GM15510 (cell line): Measurements from ENCODE around the gene MRGPRE.

Source experiments
- POLR2A ChIP-seq: IDR thresholded peaks from 3 replicates; pipeline ENCODE4 v1.6.1; 2011; ENCODE audit warnings: borderline replicate concordance; ENCODE audit not compliant: insufficient read length; ENCODE audit errors: extremely low read depth

The MRGPRE gene, protein sequence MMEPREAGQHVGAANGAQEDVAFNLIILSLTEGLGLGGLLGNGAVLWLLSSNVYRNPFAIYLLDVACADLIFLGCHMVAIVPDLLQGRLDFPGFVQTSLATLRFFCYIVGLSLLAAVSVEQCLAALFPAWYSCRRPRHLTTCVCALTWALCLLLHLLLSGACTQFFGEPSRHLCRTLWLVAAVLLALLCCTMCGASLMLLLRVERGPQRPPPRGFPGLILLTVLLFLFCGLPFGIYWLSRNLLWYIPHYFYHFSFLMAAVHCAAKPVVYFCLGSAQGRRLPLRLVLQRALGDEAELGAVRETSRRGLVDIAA

DNA sequence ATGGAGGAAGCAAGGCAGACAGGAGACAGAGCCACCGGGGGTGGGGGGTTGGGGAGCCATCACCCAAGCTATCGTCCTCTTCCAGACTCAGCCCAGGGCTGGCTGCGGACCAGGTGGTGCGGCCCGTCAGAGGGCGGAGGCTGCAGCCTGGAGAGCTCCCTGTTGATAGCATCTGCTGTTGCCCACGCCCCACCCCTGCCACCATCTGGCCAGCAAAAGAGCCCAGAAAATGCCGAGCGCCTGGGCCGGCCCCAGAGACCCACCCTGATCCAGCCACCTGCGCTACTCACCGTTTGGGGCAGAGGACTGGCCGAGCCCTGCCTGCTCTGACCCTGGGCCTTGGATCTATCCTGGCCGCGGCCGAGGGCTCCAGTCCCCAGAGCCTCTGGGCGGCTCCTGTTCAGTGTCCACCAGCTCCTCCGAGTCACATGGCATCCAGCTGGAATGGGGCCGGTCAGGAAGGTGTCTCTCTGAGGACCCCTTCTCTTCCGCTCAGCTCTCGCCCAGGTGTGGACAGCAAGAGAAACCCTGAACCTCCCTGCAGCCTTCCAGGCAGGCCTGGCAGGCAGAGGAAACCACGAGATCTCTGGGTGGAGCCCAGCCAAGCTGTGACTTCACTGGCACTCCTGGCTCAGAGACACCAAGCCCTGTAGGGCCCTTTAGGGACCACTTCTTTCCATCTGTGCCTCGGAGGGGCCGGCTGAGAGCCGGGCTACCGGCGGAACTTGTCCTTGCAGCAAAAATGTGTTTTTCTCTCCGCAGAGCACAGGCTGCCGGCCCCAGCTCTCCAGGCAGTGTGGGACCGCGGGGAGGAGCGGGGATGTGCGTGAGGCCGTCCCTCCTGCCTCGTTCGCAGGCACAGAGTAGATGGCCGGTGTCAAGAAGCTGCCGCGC lies at the start of gene MRGPRE:
TSS of gene MRGPRE (minus strand) at position 567 of the 894 bp plus-strand sequence. CDS start 3,618 bp downstream, outside the sequence.
- no peak for TF ChIP-seq POLR2A

DNA sequence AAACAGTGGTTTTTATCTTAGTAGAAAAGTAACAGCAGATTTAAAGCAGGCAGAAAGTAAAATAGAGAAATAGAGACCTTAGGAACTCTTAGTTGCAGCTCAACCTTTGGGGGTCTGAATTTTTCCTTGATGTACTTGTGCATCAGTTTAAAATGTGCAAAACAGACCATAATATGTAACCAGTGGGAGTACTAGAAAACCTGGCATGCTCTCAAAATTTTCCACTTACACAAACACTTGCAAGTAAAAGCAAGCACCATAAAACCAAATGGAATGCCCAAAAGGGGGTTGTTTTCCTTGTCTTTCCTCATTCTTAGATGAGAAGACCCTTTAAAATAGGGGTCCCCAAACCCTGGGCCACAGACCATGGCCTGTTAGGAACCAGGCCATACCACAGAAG lies 12.9 kb upstream of the MRGPRE start:
- no peak for TF ChIP-seq POLR2A

DNA sequence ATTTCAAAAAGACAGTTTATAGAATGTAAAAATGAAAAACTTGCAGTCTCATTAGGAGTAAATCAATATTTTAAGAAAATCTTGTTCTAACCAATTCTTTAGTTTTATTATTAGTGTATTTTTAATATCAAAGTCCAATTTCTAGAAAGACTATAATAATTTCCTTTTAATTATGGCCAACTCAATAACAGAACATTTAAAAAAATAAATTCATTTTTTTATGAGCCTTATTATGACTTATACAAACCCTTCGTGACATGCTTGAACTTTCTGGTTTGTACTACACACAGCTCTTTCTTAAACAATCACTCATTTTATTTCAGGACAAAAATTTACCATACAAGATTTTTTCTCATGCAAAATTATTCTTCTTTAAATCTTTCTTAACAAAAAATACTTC lies 11.7 kb upstream of the MRGPRE start:
- no peak for TF ChIP-seq POLR2A

DNA sequence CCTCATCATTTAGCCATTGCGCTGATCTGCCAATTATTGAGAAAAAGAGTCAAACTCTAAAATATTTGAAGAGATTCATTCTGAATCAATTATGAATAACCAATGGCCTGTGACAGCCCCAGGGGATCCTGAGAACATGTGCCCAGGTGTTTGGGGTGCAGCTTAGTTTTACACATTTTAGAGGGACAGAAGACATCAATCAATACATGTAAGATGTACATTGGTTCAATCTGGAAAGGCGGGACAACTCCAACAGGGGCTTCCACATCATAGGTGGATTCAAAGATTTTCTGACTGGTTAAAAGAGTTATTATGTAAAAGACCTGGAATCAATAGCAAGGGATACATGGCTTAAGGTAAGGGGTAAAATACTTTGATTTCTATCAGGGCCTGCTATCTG lies 4.9 kb upstream of the MRGPRE start:
- no peak for TF ChIP-seq POLR2A

DNA sequence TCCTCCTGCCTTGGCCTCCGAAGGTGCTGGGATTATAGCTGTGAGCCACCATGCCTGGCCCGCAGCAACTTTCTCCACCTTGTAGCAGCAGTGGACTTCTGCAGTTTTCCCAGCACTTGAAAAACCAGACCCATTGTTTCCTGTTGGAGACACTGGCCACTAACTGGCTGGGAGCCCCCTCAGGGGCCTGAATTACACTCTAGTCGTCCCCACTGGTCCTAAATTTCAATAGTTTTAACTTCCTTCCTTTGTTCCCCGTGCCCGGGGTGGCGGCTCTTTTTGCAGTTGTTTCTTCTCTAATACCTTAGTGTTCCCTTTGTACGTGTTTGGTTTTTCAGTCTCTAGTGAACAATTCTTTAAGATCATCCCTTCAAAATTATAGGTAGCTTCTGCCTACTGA lies 2.6 kb upstream of the MRGPRE start:
- no peak for TF ChIP-seq POLR2A

DNA sequence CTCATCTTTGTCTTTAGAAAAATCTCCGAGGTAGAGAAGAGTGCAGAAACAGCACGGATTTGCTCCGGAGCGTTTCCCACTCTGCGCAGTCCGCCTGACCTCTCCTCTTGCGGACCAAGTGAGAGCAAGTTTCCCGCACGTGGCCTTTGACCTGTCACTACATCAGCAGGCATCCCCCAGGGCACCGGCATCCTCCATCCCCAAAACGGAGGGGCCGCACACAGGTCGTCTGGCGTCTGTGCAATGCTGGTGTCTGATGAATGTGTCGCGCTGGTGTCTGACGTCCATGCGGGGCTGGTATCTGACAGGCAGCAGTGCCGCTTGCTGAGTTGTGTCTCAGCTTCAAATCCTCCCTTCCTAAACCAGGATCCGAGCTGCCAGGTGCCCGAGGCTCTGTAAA lies 739 bp upstream of the MRGPRE start:
- no peak for TF ChIP-seq POLR2A

DNA sequence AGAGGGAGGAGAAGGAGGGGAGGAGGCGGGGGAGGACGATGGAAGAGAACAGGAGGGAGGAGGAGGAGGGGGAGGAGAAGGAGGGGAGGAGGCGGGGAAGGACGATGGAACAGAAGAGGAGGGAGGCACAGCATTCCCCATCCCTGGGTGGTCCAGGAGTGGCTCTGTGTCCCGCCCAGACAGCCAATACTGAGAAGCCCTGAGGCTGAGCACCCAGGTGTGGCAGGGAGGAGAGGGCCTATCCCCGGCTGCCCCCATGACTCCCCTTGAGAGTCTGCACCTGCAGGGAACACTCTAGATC lies 717 bp downstream of the MRGPRE start:
- TF ChIP-seq POLR2A: no peak

DNA sequence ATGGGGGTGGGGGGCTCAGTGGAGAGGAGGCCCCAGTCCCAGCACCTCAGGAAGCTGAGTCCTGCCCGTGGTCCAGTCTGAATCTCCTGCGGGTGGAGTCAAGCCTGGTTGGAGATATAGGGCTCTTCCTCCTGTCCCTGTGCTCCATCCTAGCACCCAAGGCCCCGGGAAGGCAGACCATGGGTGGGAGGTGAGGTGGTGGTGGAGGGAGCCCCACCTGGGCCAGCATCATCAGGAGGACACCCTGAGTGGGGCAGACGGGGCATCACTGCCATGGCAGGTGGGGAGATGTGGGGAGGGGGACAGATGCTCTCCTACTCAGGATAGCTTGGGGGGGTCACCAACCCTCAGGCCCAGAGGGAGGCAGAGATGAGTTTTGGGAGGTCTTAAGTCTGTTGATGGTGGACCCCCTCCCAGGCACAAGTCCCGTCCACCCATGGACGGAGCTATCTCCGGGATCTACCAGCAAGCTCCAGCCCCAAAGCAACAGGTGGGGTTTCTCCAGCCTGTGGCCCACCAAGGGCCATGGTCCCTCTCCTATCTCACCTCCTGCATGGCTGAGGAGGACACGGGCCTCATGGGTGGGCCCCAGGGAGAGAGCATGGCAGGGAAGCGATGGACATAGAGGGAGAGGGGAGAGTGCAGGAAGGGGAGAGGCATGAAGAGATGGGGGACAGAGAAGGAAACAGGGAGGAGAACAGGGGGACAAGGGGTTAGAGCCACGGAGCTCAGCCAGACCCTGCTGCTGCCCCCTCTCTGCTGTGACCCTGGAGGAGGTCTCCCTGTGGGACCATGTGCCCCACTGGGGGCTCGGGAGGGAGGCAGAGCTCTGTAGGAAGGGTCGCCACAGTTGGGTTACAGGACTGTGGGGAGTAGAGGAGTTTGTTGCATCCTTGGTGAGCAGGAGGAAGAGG lies 1.3 kb downstream of the MRGPRE start:
- no peak for TF ChIP-seq POLR2A

DNA sequence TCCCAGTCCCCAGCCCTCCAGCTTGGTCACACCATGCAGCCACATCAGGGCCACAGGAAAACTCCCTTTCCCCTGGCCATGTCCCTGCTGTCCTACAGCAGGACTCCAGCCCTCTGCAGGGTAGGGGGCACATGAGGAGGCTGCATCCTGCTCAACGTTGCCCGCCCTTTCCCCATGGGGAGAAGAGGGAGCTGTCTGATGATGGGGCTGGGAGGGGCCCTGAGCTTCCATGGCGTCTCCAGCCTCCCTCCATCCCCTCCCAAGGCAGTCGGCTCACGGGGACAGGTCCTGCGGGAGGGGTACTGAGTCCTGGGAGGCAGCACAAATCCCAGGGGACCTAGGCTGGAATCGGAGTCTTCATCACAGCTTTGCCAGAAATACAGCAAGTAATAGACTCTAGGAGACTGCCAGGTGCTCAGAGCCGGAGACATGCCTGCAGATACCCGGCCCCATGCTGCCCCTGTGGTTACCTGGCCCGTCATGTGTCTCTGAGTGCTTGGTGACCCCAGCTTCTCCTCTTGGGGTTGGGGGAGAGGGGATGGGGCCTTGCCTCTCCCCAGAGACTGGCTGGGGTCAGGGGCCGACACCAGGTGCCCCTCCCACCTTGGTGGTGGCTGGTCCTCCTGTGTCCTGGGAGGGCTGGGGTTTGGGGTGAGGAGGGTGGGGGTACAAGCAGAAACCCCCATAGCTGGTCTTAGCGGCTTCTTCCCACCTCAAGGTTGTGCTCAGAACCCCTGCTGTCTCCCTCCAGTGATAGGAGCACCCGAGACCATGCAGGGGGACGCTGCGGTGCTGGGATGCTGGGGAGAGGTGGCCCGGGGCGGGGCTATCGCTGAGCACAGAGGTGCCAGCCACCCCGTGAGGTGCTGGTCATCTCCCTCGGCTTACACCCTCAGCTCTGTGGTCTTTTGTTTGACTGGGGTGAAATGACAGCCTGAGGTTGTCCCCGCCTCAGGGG lies 2.3 kb downstream of the MRGPRE start:
- TF ChIP-seq POLR2A: no peak

DNA sequence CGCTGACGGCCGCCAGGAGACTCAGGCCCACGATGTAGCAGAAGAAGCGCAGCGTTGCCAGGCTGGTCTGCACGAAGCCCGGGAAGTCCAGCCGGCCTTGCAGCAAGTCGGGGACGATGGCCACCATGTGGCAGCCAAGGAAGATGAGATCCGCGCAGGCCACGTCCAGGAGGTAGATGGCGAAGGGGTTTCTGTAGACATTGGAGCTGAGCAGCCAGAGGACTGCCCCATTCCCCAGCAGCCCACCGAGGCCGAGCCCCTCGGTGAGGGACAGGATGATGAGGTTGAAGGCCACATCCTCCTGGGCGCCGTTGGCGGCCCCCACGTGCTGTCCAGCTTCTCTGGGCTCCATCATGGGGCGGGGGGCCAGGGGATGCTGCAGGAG lies 3.8 kb downstream of the MRGPRE start:
- TF ChIP-seq POLR2A: no peak

DNA sequence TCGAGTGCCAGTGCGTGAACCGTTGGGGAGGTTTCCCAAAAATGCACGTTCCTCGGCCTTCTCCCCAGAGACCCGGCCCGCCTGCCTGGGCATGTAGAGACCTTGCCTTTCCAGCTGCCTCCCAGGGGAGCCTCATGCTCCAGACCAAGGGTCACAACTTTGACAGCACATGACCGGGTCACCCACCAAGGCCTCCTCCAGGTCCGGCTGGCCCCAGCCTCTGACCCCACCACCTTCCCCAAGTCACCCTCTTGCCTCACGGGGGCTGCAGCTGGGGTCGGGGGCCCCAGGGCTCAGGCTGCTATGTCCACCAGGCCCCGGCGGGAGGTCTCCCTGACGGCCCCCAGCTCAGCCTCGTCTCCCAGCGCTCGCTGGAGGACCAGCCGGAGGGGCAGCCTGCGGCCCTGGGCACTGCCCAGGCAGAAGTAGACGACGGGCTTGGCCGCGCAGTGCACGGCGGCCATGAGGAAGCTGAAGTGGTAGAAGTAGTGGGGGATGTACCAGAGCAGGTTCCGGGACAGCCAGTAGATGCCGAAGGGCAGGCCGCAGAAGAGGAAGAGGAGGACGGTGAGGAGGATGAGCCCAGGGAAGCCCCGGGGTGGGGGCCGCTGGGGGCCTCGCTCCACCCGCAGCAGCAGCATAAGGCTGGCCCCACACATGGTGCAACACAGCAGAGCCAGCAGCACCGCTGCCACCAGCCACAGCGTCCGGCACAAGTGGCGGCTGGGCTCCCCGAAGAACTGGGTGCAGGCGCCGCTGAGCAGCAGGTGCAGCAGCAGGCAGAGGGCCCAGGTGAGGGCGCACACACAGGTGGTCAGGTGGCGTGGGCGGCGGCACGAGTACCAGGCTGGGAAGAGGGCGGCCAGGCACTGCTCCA lies 4.4 kb downstream of the MRGPRE start:
- no peak for TF ChIP-seq POLR2A

DNA sequence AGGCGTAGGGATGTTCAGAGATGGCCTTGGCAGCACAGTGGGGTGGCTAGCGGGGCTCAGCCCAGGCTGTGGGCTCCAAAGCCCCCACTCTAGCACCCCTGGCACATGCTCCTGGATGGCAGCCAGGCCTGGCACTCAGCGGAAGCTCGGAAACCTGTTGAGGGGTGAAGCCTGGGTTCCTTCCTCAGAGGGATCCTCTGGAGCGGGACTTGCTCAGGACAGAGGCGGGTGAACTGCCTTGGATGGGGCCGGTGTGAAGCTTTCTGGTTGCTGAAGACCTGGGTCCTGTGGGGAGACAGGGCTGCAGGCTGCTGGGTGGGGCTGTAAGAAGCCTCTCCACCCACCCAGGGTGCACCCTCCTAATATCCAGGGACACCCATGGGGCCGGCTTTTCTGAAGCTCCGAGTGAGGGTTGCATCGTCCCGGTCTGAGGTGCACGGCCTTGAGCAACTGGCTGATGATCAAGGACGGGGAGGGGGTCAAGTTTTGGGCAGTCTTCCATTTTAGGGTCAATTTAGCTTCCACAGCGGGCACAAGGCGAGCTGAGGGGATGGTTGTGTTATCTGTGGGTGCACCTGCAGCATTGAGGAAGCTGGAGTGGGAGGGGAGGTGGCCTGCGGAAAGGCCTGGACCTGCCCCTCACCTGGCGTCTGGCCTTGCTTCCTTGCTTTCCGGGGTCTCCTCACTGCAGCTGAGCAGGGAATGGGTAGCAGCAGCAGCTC lies 5.2 kb downstream of the MRGPRE start:
- TF ChIP-seq POLR2A: no peak
